Trophoblast cell (in vitro differentiated cells and primary cell): ENCODE measurements around the gene CGB3.

Experiments
- DNase-seq, 2 donors: peaks; one replicate each; pipeline ENCODE4 v3.0.0-alpha.2; 2016
- H2AFZ ChIP-seq: 2 replicates; pipeline ENCODE4 v1.6.1; 2013; ENCODE audit warnings: low read length, moderate library complexity, mild to moderate bottlenecking; ENCODE audit not compliant: insufficient read depth, poor library complexity
- H2AK5ac ChIP-seq: 2 replicates; pipeline ENCODE4 v1.6.1; 2013; ENCODE audit warnings: mild to moderate bottlenecking, low read length
- H2BK120ac ChIP-seq: 2 replicates; pipeline ENCODE4 v1.6.1; 2013; ENCODE audit warnings: low read length, mild to moderate bottlenecking, moderate library complexity; ENCODE audit not compliant: insufficient read depth, poor library complexity
- H2BK12ac ChIP-seq: 2 replicates; pipeline ENCODE4 v1.6.1; 2013; ENCODE audit warnings: mild to moderate bottlenecking, low read length, moderate library complexity
- H2BK5ac ChIP-seq: 2 replicates; pipeline ENCODE4 v1.6.1; 2013; ENCODE audit warnings: low read length, low read depth, moderate library complexity, mild to moderate bottlenecking; ENCODE audit not compliant: poor library complexity
- H3K14ac ChIP-seq: 2 replicates; pipeline ENCODE4 v1.6.1; 2013; ENCODE audit warnings: mild to moderate bottlenecking, low read length
- H3K18ac ChIP-seq: 2 replicates; pipeline ENCODE4 v1.6.1; 2013; ENCODE audit warnings: mild to moderate bottlenecking, low read length
- H3K23ac ChIP-seq: 2 replicates; pipeline ENCODE4 v1.6.1; 2013; ENCODE audit warnings: low read length
- H3K27ac ChIP-seq: 2 replicates; pipeline ENCODE4 v1.5.1; 2013; ENCODE audit warnings: low read depth, mild to moderate bottlenecking, inconsistent platforms, low read length, moderate library complexity
- H3K27me3 ChIP-seq: 2 replicates; pipeline ENCODE4 v1.6.1; 2013; ENCODE audit warnings: inconsistent platforms, mild to moderate bottlenecking, low read length, moderate library complexity; ENCODE audit not compliant: insufficient read depth
- H3K36me3 ChIP-seq, 2 experiments: 1 replicate in 1 of 2; 2 replicates in 1 of 2; pipeline ENCODE4 v1.6.1; 2013; ENCODE audit warnings: low read length in 2 of 2, mild to moderate bottlenecking in 2 of 2, moderate library complexity in 1 of 2; ENCODE audit not compliant: insufficient read depth in 2 of 2, control insufficient read depth in 1 of 2
- H3K4ac ChIP-seq: 2 replicates; pipeline ENCODE4 v1.6.1; 2013; ENCODE audit warnings: low read depth, mild to moderate bottlenecking, low read length, moderate library complexity
- H3K4me1 ChIP-seq, 2 experiments: 1 replicate in 1 of 2; 2 replicates in 1 of 2; pipeline ENCODE4 v1.6.1; 2013; ENCODE audit warnings: low read length in 2 of 2, mild to moderate bottlenecking in 2 of 2, moderate library complexity in 1 of 2; ENCODE audit not compliant: insufficient read depth in 2 of 2, control insufficient read depth in 1 of 2
- H3K4me2 ChIP-seq: 2 replicates; pipeline ENCODE4 v1.6.1; 2013; ENCODE audit warnings: inconsistent platforms, mild to moderate bottlenecking, low read length, moderate library complexity
- H3K4me3 ChIP-seq: 2 replicates; pipeline ENCODE4 v1.5.1; 2013; ENCODE audit warnings: mild to moderate bottlenecking, low read depth, low read length, inconsistent platforms
- H3K79me1 ChIP-seq: one replicate; pipeline ENCODE4 v1.6.1; 2013; ENCODE audit warnings: low read length
- H3K79me2 ChIP-seq: 2 replicates; pipeline ENCODE4 v1.6.1; 2013; ENCODE audit warnings: low read length, mild to moderate bottlenecking; ENCODE audit not compliant: control insufficient read depth, insufficient read depth, poor library complexity
- H3K9ac ChIP-seq: 2 replicates; pipeline ENCODE4 v1.6.1; 2013; ENCODE audit warnings: mild to moderate bottlenecking, low read length
- H3K9me3 ChIP-seq: 2 replicates; pipeline ENCODE4 v1.6.1; 2013; ENCODE audit warnings: low read depth, mild to moderate bottlenecking, control low read depth, inconsistent platforms, low read length; ENCODE audit not compliant: insufficient read depth
- H4K12ac ChIP-seq: 2 replicates; pipeline ENCODE4 v1.6.1; 2013; ENCODE audit warnings: low read depth, mild to moderate bottlenecking, low read length, moderate library complexity
- H4K8ac ChIP-seq: 2 replicates; pipeline ENCODE4 v1.6.1; 2013; ENCODE audit warnings: low read depth, mild to moderate bottlenecking, low read length, moderate library complexity
- H4K91ac ChIP-seq: one replicate; pipeline ENCODE4 v1.6.1; 2013; ENCODE audit warnings: low read depth, mild to moderate bottlenecking, low read length, moderate library complexity
- WGBS: extraction: QIAGEN DNeasy Blood & Tissue Kit; methylation state at CpG from one replicate; pipeline ENCODE4 v1.1.7; 2013; ENCODE audit warnings: missing lambda C conversion rate; ENCODE audit not compliant: insufficient read length, insufficient coverage; ENCODE audit errors: extremely low coverage; 5-methylcytosine and 5-hydroxymethylcytosine counted together

CGB3 gene

GRCh38 chr19:48985711-48986110 is 38.4 kb downstream of the CGB3 start:
- Histone ChIP-seq H2AK5ac (no peak overlapping the region), H3K9me3 (no peaks in the 10 kb centered on the region), H3K79me2 (no peaks in the 10 kb centered on the region), H3K9ac (no peak overlapping the region), H3K23ac (no peak overlapping the region), H4K12ac (no peak overlapping the region), H3K18ac (no peak overlapping the region), H3K4me1 (peaks cover 11% of the 10 kb centered on the region in 2 experiments), H3K4ac (no peak overlapping the region), H3K27me3 (no peaks in the 10 kb centered on the region), H3K14ac (no peak overlapping the region), H4K8ac (no peak overlapping the region), H3K36me3 (peaks cover 61 to 68% of the 10 kb centered on the region in 2 experiments), H2BK120ac (no peak overlapping the region), H2AFZ (no peak overlapping the region), H3K27ac (no peak overlapping the region), H2BK5ac (no peak overlapping the region), H3K4me3 (no peak overlapping the region), H2BK12ac (no peak overlapping the region), H3K4me2 (no peak overlapping the region), H3K79me1 (peaks cover 4% of the 10 kb centered on the region), H4K91ac (no peak overlapping the region)
- DNase-seq: no peak
- no CpG with 5 or more reads among the region's 13 CpGs for WGBS

- H3K27me3 ChIP-seq: no peaks in the 10 kb centered on the region
- no peaks in the 10 kb centered on the region for H3K79me1 ChIP-seq
- H2BK12ac ChIP-seq: no peak overlapping the region
- no CpG with 5 or more reads among the region's 9 CpGs for WGBS
- DNase-seq: no peak
- peaks cover 64 to 65% of the 10 kb centered on the region in 2 experiments for H3K36me3 ChIP-seq
- H3K23ac ChIP-seq: no peak overlapping the region
- no peak overlapping the region for H3K9ac ChIP-seq
- no peaks in the 10 kb centered on the region for H3K9me3 ChIP-seq
- H3K18ac ChIP-seq: no peak overlapping the region
- no peak overlapping the region for H3K27ac ChIP-seq
- no peak overlapping the region for H4K91ac ChIP-seq
- no peak overlapping the region for H3K14ac ChIP-seq
- no peaks in the 10 kb centered on the region for H3K79me2 ChIP-seq
- no peak overlapping the region for H3K4me2 ChIP-seq
- H2BK120ac ChIP-seq: no peak overlapping the region
- H2AFZ ChIP-seq: no peak overlapping the region
- H2BK5ac ChIP-seq: no peak overlapping the region
- H3K4me1 ChIP-seq: no peaks in the 10 kb centered on the region
- H4K8ac ChIP-seq: no peak overlapping the region
- no peak overlapping the region for H4K12ac ChIP-seq
- H3K4ac ChIP-seq: no peak overlapping the region
- no peak overlapping the region for H3K4me3 ChIP-seq
- H2AK5ac ChIP-seq: no peak overlapping the region
Observed at GRCh38 chr19:48982280-48982679, 41.9 kb downstream of the CGB3 start.

GRCh38 chr19:48977061-48977460 is 47.1 kb downstream of the CGB3 start:
- Histone ChIP-seq H2BK12ac (no peak overlapping the region), H3K27ac (no peak overlapping the region), H3K4me3 (no peak overlapping the region), H3K36me3 (peaks cover 53% of the 10 kb centered on the region in 2 experiments), H4K12ac (no peak overlapping the region), H3K79me1 (no peaks in the 10 kb centered on the region), H3K23ac (no peak overlapping the region), H3K79me2 (no peaks in the 10 kb centered on the region), H2AK5ac (no peak overlapping the region), H2AFZ (no peak overlapping the region), H4K8ac (no peak overlapping the region), H4K91ac (no peak overlapping the region), H2BK5ac (no peak overlapping the region), H3K27me3 (no peaks in the 10 kb centered on the region), H3K9me3 (no peaks in the 10 kb centered on the region), H3K18ac (no peak overlapping the region), H3K4me2 (no peak overlapping the region), H3K4ac (no peak overlapping the region), H3K14ac (no peak overlapping the region), H2BK120ac (no peak overlapping the region), H3K9ac (no peak overlapping the region), H3K4me1 (no peaks in the 10 kb centered on the region)
- WGBS: no CpG with 5 or more reads among the region's 2 CpGs
- DNase-seq: no peak

DNA sequence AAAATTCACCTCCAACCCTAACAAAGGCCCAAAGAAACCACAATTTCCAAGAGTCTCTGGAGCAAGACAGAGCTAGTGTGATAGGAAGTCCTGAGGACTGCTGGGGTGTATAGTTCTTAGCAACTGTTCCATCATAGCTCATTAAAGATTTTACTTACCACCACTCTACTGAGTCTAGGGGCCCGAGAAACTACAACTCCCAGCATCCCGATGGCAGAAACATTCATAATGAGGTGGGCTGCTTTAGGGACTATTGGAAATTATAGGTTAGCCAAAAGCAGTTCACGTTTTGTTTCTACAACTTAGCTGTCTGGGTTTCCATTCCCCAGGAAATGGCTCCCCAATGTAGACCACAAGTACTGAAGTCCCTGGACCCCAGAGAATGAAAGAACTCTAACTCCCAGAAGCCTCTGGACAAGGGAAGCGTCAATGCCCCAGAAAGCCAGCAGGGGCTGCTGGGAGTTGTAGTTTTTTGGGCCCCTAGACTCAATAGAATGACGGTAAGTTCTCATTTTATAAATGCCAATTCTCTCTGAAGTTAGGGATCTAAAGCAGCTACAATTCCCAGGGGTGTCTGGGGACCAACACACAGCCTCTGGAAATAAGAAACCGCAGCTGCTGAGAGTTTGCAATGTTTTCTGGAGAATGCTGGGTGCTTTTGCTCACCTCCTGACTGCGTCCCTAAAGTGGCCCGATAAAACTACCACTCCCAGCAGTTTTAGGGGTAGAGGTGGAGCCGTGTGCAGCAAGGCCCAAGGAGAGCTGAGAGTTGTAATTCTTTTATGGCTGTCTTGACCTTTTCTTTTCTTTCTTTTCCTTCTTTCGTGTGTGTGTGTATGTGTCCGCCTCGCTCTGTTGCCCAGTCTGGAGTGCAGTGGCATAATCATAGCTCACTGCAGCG is 47.9 kb downstream of the CGB3 start:
- Histone ChIP-seq H3K79me2 (no peaks in the 10 kb centered on the region), H2AFZ (no peak overlapping the region), H3K9ac (no peak overlapping the region), H3K36me3 (peaks cover 44 to 50% of the 10 kb centered on the region in 2 experiments), H4K91ac (no peak overlapping the region), H3K9me3 (no peaks in the 10 kb centered on the region), H3K27me3 (no peaks in the 10 kb centered on the region), H3K27ac (no peak overlapping the region), H2AK5ac (no peak overlapping the region), H3K18ac (no peak overlapping the region), H3K23ac (no peak overlapping the region), H3K4me2 (no peak overlapping the region), H4K12ac (no peak overlapping the region), H3K4me1 (no peaks in the 10 kb centered on the region), H2BK5ac (no peak overlapping the region), H3K4ac (no peak overlapping the region), H3K4me3 (no peak overlapping the region), H3K79me1 (no peaks in the 10 kb centered on the region), H3K14ac (no peak overlapping the region), H2BK120ac (no peak overlapping the region), H2BK12ac (no peak overlapping the region), H4K8ac (no peak overlapping the region)
- WGBS: no CpG with 5 or more reads among the region's 13 CpGs
- DNase-seq: peak in 1 of 2 donors; percentile 30
